Measurements from ENCODE around the gene NDUFAF4. TPM values are rescaled to one million over a fixed set of nuclear protein-coding genes. Genes with fewer than 3 reads are reported as not detected.

The NDUFAF4 gene
- total and polyA plus RNA-seq, 7 donors, result 15.1 to 38.1 (median 29.9) TPM

DNA sequence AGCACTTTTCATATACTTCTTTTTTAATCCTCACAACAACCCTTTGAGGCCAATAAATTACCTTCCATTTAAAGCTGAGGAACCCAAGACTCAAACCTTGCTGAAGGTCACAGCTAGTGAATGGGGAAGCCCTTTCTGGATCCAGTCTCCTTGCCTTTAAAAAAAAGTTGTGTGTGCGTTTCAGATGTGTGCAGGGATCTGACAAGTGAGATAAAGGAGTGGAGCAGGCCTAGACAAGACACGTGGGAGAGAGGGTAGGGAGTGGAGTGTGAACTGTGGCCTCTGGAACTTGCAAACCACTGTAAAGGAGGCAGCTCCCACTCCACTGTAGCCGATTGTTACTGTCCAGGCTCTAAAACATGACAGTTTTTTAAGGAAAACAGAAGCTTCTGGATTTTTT lies 28.7 kb upstream of the NDUFAF4 start:
- H3K27me3 ChIP-seq, result no peaks in the 10 kb centered on the region
- no peak overlapping the region for H3K4me3 ChIP-seq
- H3K27ac ChIP-seq, result no peak overlapping the region
- intact Hi-C loops (cut with DNase I), result no loop called here
- WGBS, 2 donors, result 54 to 74% methylated on average over 3 of the region's 3 CpGs
- TF ChIP-seq EP300 (IDR thresholded peaks at IDR 0.05) (no peak), POLR2A (IDR thresholded peaks at IDR 0.05) (no peak)
- TF ChIP-seq, protein P1, sequence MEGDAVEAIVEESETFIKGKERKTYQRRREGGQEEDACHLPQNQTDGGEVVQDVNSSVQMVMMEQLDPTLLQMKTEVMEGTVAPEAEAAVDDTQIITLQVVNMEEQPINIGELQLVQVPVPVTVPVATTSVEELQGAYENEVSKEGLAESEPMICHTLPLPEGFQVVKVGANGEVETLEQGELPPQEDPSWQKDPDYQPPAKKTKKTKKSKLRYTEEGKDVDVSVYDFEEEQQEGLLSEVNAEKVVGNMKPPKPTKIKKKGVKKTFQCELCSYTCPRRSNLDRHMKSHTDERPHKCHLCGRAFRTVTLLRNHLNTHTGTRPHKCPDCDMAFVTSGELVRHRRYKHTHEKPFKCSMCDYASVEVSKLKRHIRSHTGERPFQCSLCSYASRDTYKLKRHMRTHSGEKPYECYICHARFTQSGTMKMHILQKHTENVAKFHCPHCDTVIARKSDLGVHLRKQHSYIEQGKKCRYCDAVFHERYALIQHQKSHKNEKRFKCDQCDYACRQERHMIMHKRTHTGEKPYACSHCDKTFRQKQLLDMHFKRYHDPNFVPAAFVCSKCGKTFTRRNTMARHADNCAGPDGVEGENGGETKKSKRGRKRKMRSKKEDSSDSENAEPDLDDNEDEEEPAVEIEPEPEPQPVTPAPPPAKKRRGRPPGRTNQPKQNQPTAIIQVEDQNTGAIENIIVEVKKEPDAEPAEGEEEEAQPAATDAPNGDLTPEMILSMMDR (IDR thresholded peaks at IDR 0.05), result no peak
- DNase-seq, result no peak
- peaks cover 0 to 11% (median 5%) of the 10 kb centered on the region in 4 donors for H3K4me1 ChIP-seq
- H3K9me3 ChIP-seq, result no peaks in the 10 kb centered on the region
- no peaks in the 10 kb centered on the region for H3K36me3 ChIP-seq

DNA sequence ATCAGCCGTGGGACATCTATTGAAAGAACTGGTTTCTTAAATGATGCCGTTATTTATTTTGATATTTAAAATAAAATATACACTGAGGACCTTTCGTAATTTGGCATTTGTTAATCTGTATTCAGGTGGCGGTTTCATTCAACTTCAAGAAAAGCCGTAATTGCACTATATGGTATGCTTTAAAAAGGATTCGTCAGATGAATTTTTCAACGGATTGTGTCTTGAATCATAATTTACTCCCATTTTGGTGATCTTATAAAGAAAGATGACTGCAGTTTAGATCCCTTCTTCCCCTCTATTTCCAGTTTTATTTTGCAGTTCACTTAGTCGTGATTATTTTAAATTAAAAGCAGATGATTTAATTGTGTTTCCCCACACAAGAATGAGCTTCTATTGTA lies 27.6 kb upstream of the NDUFAF4 start:
- Histone ChIP-seq H3K4me3 (peak overlapping the region in 3 of 4 donors; percentile 70 to 78 (median 70)), H3K27ac (peak overlapping the region in 2 of 4 donors; percentile 70 to 78), H3K4me1 (peaks cover 0 to 11% (median 5%) of the 10 kb centered on the region in 4 donors), H3K27me3 (no peaks in the 10 kb centered on the region), H3K9me3 (no peaks in the 10 kb centered on the region), H3K36me3 (no peaks in the 10 kb centered on the region)
- 11 to 42% methylated on average over 8 of the region's 8 CpGs for WGBS, 2 donors
- intact Hi-C loops (cut with DNase I), result no loop called here
- no peak for DNase-seq
- TF ChIP-seq POLR2A (IDR thresholded peaks at IDR 0.05) (no peak), EP300 (IDR thresholded peaks at IDR 0.05) (no peak)

DNA sequence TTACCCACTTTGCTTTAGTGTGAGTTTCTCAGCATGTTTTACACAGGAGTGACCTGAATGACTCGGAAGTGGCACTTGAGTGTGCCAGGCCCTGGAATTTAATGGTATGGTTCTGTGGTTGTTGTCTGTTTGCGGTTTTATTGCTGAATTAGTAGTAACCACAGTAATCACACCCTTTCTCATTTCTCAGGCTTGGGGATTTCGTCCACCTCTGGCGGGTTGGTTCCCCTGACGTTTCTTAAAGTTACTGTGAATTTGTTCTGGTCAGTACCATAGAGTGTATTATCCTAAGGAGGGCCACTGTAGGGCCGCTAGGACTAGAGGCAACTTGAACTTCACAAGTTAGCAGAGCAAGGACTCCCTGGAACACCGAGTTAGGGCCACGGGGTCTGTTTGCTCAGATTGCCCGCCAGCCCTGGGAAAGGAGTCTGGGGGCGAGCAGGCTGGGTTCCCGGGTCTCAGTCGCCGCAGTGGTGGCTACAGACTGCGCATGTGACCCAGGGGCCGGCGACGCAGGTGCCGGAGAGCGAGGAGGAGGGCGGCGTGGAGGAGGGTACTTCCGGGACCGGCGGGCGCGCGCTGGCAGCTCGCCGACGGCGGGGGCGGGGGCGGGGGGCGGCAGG lies 26.3 kb upstream of the NDUFAF4 start:
- TF ChIP-seq POLR2A (IDR thresholded peaks at IDR 0.05), result no peak
- peak in 1 of 4 donors; percentile 4 for TF ChIP-seq POLR2AphosphoS5 (IDR thresholded peaks at IDR 0.05)
- intact Hi-C loops (cut with DNase I), result loop anchor here (1.0 kb wide), 1 partner anchor 26 kb away; no protein-coding TSS in a partner anchor
- no peak for DNase-seq
- no peaks in the 10 kb centered on the region for H3K27me3 ChIP-seq
- 2 to 4% methylated on average over 34 of the region's 34 CpGs for WGBS, 2 donors
- peak overlapping the region; percentile 56 to 78 (median 70) for H3K4me3 ChIP-seq
- H3K9me3 ChIP-seq, result no peaks in the 10 kb centered on the region
- peaks cover 0 to 11% (median 5%) of the 10 kb centered on the region in 4 donors for H3K4me1 ChIP-seq
- H3K36me3 ChIP-seq, result no peaks in the 10 kb centered on the region
- H3K27ac ChIP-seq, result peak overlapping the region; percentile 70 to 83 (median 80)

DNA sequence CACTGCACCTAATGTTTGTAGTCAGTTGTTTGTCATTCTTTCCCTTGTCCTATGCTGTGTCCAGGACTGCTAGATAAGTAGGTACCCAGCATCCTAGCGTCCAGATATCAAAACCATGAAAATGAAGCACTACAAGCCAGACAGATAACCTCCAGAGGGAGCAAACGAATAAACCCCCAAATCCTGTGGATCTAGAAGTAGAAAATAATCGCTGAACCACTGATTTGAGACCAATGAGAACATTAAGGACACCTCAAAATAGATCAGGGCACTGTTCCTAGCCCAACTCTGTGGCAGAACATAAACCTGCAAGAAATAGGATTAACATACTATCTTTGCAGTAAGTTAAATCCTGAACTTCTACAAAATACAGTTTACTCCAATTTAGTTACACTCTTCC lies 25.7 kb upstream of the NDUFAF4 start:
- Histone ChIP-seq H3K27ac (peak overlapping the region; percentile 70 to 83 (median 80)), H3K9me3 (no peaks in the 10 kb centered on the region), H3K27me3 (no peaks in the 10 kb centered on the region), H3K36me3 (no peaks in the 10 kb centered on the region), H3K4me3 (no peak overlapping the region), H3K4me1 (peaks cover 0 to 11% (median 5%) of the 10 kb centered on the region in 4 donors)
- 80 to 84% methylated on average over 3 of the region's 3 CpGs for whole genome bisulfite sequencing, 2 donors
- DNase-seq, result no peak
- no peak for TF ChIP-seq EP300 (IDR thresholded peaks at IDR 0.05)
- TF ChIP-seq POLR2A (IDR thresholded peaks at IDR 0.05), result no peak
- TF ChIP-seq POLR2AphosphoS5 (IDR thresholded peaks at IDR 0.05), result no peak
- TF ChIP-seq, protein P1 (IDR thresholded peaks at IDR 0.05), result no peak
- intact Hi-C loops (cut with DNase I), result no loop called here

DNA sequence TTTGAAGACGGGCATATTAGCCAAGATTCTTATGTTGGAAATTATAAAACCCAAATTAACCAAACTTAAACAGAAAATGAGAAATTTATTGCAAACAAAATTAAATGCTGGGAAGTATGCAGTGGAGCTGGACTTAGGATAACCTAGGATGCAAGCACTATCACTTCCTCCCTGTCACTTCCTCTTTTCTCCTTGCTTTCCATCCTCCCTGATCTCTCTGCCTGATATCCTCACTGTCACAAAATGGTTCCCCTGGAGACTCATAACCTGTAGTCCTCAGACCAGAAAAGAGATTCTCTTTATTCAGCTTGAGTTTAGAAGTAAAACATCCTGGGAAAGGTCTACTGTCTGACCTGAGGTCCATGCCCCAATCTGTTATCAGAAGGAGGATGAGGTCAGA lies 19.4 kb upstream of the NDUFAF4 start:
- 89 to 92% methylated on average over 1 of the region's 1 CpG for WGBS, 2 donors
- H3K27me3 ChIP-seq, result peaks cover 0 to 8% (median 0%) of the 10 kb centered on the region in 3 donors
- no peaks in the 10 kb centered on the region for H3K9me3 ChIP-seq
- intact Hi-C loops (cut with DNase I), result no loop called here
- no peak for DNase-seq
- no peak overlapping the region for H3K4me3 ChIP-seq
- TF ChIP-seq EP300 (IDR thresholded peaks at IDR 0.05), result no peak
- no peak for TF ChIP-seq POLR2AphosphoS5 (IDR thresholded peaks at IDR 0.05)
- TF ChIP-seq, protein P1 (IDR thresholded peaks at IDR 0.05), result no peak
- TF ChIP-seq POLR2A (IDR thresholded peaks at IDR 0.05), result no peak
- H3K27ac ChIP-seq, result no peak overlapping the region
- H3K36me3 ChIP-seq, result no peaks in the 10 kb centered on the region
- no peaks in the 10 kb centered on the region for H3K4me1 ChIP-seq

Measured in sigmoid colon (tissue), 7 donors.